Endometrial microvascular endothelial cells (primary cell): ENCODE data around the gene C17orf114. TPM values are rescaled to one million over a fixed set of nuclear protein-coding genes. Genes with fewer than 3 reads are reported as not detected.

Source experiments
- in situ Hi-C: cut with HindIII; loops from 2 replicates; pipeline ENCODE4 v1.10.0; 2017; ENCODE audit warnings: low sequenced_read_pairs, low pct_unique_long_range_greater_than_20kb; ENCODE audit errors: inconsistent ontology term
- total RNA-seq: library from RNA; depleted of rRNA; stranded (reverse); fragments of >200 nt; gene quantifications from one replicate; pipeline ENCODE4 v1.2.3, GENCODE V29; 2015; ENCODE audit errors: inconsistent ontology term

C17orf114 gene

DNA sequence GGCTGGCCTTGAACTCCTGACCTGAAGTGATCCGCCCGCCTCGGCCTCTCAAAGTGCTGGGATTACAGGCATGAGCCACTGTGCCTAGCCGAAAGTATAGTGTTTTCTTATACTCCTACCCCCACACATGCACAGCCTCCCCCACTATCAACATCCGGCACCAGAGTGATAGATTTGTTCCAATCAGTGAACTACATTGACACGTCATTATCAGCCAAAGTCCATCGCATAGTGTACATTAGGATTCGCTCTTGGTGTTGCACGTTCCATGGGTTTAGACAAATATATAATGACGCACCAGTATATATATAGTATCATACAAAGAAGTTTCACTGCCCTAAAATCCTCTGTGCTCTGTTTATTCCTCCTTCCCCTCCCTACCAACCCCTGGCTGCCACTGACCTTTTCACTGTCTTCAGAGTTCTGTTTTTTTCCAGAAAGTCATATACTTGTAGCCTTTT, 42.3 kb downstream of the C17orf114 start:
- in situ Hi-C loops: no loop called here

DNA sequence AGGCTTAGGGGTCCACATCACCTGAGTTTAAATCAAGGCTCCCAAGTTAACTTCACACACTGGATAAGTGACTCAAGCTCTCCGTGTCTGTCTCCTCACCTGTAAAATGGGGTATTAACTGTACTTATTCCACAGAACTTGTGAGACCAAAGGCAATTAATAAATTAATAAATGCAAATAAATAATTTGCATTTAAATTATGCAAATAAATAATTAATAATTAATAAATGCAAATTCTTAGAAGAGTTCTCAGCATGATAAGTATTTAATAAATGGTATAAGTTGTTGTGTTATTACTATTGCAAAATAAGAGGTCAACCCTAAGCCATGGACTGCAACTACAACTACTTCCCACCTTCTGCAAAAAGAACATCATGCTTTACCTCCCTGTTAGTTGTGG, 48.7 kb downstream of the C17orf114 start:
- in situ Hi-C loops: no loop called here

DNA sequence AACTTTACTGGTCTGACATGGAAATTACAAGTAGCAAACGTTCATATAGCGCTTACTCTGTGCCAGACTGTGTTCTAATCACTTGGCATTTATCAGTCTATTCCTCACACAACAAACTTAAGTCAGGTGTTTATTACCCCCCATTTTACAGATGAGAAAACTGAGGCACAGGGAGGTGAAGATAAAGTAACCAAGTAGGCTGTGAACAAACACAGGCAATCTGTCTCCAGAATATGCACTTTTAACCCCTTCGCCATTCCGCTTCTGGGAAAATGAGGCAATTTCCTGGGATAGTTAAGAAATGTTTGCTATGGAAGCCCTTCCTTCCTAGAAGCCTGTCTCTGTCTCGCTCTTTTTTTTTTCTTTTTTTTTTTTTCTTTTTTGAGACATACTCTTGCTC, 50.2 kb downstream of the C17orf114 start:
- in situ Hi-C loops: no loop called here

Other genes with a start within 250 kb of the C17orf114 start
- 111 TPM for gene MYBBP1A, start 246.9 kb downstream of the C17orf114 start, total RNA-seq
- not detected for gene GGT6, start 241.8 kb downstream of the C17orf114 start, total RNA-seq
- gene SMTNL2, start 217.8 kb downstream of the C17orf114 start, total RNA-seq: not detected
- gene ALOX15, start 160.7 kb downstream of the C17orf114 start, total RNA-seq: not detected
- gene PELP1, start 98.2 kb downstream of the C17orf114 start, total RNA-seq: 54.4 TPM
- 8.5 TPM for gene ARRB2, start 91.7 kb downstream of the C17orf114 start, total RNA-seq
- 36.2 TPM for gene MED11, start 70.9 kb downstream of the C17orf114 start, total RNA-seq
- gene ZMYND15, start 62.5 kb downstream of the C17orf114 start, total RNA-seq: not detected
- 1.1 TPM for gene CXCL16, start 62.4 kb downstream of the C17orf114 start, total RNA-seq
- gene TM4SF5, start 30.4 kb downstream of the C17orf114 start, total RNA-seq: not detected
- not detected for gene VMO1, start 16.0 kb downstream of the C17orf114 start, total RNA-seq
- not detected for gene GLTPD2, start 13.4 kb downstream of the C17orf114 start, total RNA-seq
- 378 TPM for gene PSMB6, start 6.2 kb downstream of the C17orf114 start, total RNA-seq
- 40.2 TPM for gene PLD2, start 4.8 kb upstream of the C17orf114 start, total RNA-seq
- 36.4 TPM for gene MINK1, start 31.0 kb upstream of the C17orf114 start, total RNA-seq
- gene C17orf107, start 97.2 kb upstream of the C17orf114 start, total RNA-seq: 0.46 TPM
- gene CHRNE, start 100.8 kb upstream of the C17orf114 start, total RNA-seq: 0.37 TPM
- gene GP1BA, start 129.9 kb upstream of the C17orf114 start, total RNA-seq: not detected
- 65.9 TPM for gene SLC25A11, start 137.7 kb upstream of the C17orf114 start, total RNA-seq
- gene RNF167, start 137.9 kb upstream of the C17orf114 start, total RNA-seq: 48.5 TPM
- 1,657 TPM for gene PFN1, start 146.2 kb upstream of the C17orf114 start, total RNA-seq
- not detected for gene ENO3, start 148.8 kb upstream of the C17orf114 start, total RNA-seq
- 52.5 TPM for gene SPAG7, start 165.5 kb upstream of the C17orf114 start, total RNA-seq
- 17.6 TPM for gene CAMTA2, start 185.3 kb upstream of the C17orf114 start, total RNA-seq
- 0.09 TPM for gene INCA1, start 195.2 kb upstream of the C17orf114 start, total RNA-seq
- 110 TPM for gene KIF1C, start 195.6 kb upstream of the C17orf114 start, total RNA-seq
- not detected for gene SLC52A1, start 233.1 kb upstream of the C17orf114 start, total RNA-seq